ENCODE measurements around the gene ZNF219.

GRCh38 chr14:21070083-21070609, 28.3 kb downstream of the ZNF219 start, which contains the start of gene ARHGEF40:
- TF ChIP-seq EZH2phosphoT487 (IDR thresholded peaks at IDR 0.05; ENCODE audit: borderline replicate concordance) (no peak), CTCF (conservative IDR thresholded peaks at IDR 0.05; ENCODE audit: low read length) (no peak)

Data from Loucy (cell line).